ENCODE data around the gene MNAT1.
"Not testable (repeated sequence)": the region's sequence is repeated elsewhere in the genome, so short reads cannot be mapped to it uniquely, and the experiment has no call there.

Gene MNAT1

DNA sequence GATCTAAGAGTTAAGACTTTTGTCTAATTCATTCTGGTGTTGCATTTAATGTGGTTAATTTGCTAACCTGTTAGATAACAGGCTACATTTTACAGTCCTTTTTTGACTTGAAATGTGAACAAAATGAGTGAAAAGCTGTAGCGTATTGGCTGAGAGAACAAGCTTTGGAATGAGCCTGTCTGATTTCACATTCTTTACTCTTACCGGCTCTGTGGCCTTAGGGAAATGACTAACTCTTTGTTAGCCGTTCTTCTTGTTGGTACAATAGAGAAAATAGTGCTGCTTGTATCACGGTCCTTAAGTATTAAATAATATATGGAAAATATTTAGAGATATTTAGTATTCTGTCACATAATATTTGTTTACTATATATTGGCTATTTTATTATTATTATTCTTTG lies 1.9 kb downstream of the MNAT1 start:
- H3K4me3 ChIP-seq (ENCODE audit: low read depth, low read length): no peak overlapping the region

DNA sequence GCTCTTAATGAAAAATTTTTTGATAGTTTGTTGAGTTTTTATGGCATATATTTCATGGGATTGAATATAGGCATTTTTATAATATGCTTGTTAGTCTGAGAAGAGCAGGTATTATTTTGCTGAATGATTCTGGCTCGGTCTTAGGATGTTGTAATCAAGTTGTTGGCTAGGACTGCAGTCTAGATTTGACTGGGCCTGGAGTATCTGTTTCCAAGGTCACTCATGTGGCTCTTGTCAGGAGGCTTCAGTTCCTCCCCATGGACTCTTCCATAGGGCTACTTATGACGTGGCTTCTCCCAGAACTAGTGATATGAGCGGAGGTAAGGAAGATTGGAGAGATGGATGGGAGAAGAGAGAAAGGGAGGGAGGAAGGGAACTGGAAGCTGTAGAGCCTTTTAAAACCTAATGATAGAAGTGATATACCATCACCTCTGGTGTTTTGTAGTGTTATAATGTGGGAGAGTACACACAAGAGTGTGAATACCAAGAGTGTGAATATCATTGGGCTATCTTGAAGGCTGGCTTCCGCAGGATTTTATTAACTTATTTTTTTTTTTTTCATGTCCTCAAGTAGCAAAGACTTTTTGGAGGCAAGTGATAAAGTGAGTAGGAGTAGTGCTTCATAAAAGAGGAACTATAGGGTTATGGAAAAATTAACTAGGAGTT lies 4.4 kb downstream of the MNAT1 start:
- H3K4me3 ChIP-seq (ENCODE audit: low read depth, low read length): no peak overlapping the region

DNA sequence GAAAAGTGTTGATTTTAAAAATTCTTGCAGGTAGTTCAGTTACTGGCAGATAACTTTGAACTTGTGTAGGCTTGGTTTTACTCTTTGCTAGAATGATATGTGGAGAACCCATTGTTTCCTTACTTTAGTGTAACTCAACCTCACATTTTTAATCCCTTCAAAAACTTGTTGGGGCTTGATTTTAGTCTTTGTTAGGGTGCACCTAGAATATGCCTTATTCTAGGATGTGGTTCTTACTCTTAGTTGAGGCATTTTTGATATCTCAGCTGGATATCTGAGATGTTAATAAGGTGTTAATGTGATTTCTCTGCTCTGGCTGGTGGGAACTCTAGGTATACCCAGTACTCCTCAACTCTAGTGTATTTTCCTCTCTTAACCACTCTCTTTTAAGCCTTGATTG lies 10.0 kb downstream of the MNAT1 start:
- no peak overlapping the region for H3K4me3 ChIP-seq (ENCODE audit: low read depth, low read length)

- H3K4me3 ChIP-seq (ENCODE audit: low read depth, low read length): no peak overlapping the region
Observed at GRCh38 chr14:60753264-60754119, 18.9 kb downstream of the MNAT1 start.

- H3K4me3 ChIP-seq (ENCODE audit: low read depth, low read length): no peak overlapping the region
Observed at GRCh38 chr14:60756847-60757246, 22.3 kb downstream of the MNAT1 start.

- no peak overlapping the region for H3K4me3 ChIP-seq (ENCODE audit: low read depth, low read length)
Observed at GRCh38 chr14:60757567-60758002, 23.0 kb downstream of the MNAT1 start.

GRCh38 chr14:60758885-60759284 lies 24.3 kb downstream of the MNAT1 start:
- no peak overlapping the region for H3K4me3 ChIP-seq (ENCODE audit: low read depth, low read length)

- H3K4me3 ChIP-seq (ENCODE audit: low read depth, low read length): no peak overlapping the region
Observed at GRCh38 chr14:60760209-60760608, 25.6 kb downstream of the MNAT1 start.

DNA sequence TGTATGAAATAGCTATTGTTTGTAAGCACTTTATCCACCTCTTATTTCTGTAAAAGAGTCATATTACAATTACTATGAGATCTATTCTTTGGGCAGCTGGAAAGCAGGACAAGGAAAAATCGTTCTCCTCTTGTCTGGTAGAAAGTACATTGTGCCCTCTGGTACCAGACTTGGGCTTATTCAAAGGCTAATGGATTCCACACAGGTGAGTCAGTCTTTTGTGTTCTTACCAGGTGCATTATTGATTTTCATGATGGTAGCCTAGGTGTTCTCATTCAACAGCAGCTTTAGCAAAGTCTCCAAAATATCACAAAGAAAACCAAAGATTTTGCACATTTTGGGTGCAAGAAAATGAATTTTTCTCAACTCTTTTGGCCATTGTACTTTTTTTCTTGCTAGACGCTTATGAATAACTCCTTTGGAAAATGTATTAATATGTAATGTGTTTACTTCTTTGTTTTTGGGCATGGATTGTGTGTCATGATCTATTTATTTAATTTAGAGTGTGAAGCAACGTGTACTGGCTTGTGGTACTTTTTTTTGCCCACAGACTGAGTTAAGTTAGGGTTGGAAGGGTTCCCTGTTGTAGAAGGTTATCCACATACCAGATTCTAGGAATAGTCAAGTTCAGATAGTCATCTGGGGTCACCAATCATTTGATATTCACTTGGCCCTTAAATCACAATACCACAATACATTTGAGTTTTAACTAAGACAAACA lies 26.2 kb downstream of the MNAT1 start:
- no peak overlapping the region for H3K4me3 ChIP-seq (ENCODE audit: low read depth, low read length)

GRCh38 chr14:60768602-60769001 lies 34.0 kb downstream of the MNAT1 start:
- H3K4me3 ChIP-seq (ENCODE audit: low read depth, low read length): no peak overlapping the region

DNA sequence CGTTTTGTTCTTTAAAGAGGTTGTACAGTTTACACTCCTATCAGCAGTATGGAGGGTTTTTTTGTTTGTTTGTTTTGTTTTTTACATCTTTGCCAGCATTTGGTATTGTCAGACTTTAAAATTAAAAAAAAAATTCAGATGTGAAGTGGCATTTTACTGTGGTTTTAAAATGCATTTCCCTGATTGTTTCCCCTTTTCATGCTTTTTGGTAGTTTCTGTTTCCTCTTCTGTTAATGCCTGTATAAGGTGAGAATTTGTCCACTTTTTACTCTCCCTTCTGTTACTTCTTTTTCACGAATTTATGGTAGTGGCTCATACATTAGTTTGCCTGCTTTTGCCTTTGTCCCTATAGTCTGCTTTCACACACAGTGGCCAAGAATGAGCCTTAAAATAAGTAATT lies 36.6 kb downstream of the MNAT1 start:
- no peak overlapping the region for H3K4me3 ChIP-seq (ENCODE audit: low read depth, low read length)

DNA sequence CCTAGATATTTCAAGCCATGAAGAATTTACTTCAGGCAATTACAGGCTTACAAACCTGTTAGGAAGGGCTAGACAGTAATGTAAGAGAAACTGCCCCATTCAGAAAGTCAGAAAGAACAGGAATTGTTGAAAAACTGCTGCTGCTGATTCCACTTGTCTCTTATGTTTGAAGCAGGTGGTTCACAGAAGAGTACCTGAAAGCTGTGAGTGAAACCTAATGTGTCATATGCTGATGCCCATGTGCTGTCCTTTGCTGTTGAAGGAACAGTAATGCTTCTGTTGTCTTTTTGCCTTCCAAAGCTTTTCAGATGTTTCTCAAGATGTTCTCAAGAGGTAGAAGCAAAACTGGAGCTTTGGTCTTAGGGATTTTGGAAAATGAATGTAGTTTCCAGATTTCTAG lies 39.0 kb downstream of the MNAT1 start:
- no peak overlapping the region for H3K4me3 ChIP-seq (ENCODE audit: low read depth, low read length)

- no peak overlapping the region for H3K4me3 ChIP-seq (ENCODE audit: low read depth, low read length)
Observed at GRCh38 chr14:60775296-60775695, 40.7 kb downstream of the MNAT1 start.

GRCh38 chr14:60777856-60778578 lies 43.5 kb downstream of the MNAT1 start:
- H3K4me3 ChIP-seq (ENCODE audit: low read depth, low read length): no peak overlapping the region

GRCh38 chr14:60779745-60780514 lies 45.4 kb downstream of the MNAT1 start:
- H3K4me3 ChIP-seq (ENCODE audit: low read depth, low read length): not testable (repeated sequence)

DNA sequence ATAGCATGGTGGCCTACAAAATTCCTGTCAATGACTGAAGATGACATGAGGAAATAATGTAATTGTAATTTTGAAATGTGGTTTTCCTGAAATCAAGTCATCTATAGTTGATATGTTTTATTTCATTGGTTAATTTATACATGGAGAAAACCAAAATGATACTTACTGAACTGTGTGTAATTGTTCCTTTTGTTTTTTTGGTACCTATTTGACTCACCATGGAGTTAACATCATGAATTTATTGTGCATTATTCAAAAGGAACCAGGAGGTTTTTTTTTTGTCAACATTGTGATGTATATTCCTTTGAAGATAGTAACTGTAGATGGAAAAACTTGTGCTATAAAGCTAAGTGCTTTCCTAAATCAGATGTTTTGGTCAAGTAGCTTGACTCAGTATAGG lies 46.0 kb downstream of the MNAT1 start:
- not testable (repeated sequence) for H3K4me3 ChIP-seq (ENCODE audit: low read depth, low read length)

GRCh38 chr14:60786905-60787304 lies 52.3 kb downstream of the MNAT1 start:
- no peak overlapping the region for H3K4me3 ChIP-seq (ENCODE audit: low read depth, low read length)

GRCh38 chr14:60789656-60790055 lies 55.1 kb downstream of the MNAT1 start:
- no peak overlapping the region for H3K4me3 ChIP-seq (ENCODE audit: low read depth, low read length)

GRCh38 chr14:60790850-60791249 lies 56.3 kb downstream of the MNAT1 start:
- H3K4me3 ChIP-seq (ENCODE audit: low read depth, low read length): no peak overlapping the region

- H3K4me3 ChIP-seq (ENCODE audit: low read depth, low read length): no peak overlapping the region
Observed at GRCh38 chr14:60796434-60796833, 61.9 kb downstream of the MNAT1 start.

Data from iPS-11a (cell line).